ENCODE measurements around the gene ANKS1A.

DNA sequence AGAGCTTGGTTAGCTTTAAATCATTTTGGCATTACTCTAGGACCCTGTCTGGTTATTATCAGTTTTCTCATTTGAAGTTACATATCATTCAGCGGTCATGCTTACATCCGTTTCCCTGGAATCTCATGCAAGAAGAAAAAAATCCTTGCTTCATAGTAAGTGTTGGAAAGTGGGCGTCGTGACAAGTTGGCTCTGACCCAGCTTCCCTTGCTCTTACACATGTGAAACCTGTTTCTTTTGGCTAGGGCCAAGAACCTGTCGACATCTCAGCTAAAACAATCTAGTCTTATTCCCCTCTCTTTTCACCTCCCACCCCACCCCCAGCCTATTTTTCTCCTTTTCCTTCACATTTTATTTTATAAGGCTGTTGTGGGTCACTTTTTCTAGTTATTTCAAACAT is 45.5 kb downstream of the ANKS1A start:
- TF ChIP-seq GATA2 (IDR thresholded peaks at IDR 0.05; ENCODE audit: low read depth, low read length) (no peak), GATA3 (IDR thresholded peaks at IDR 0.05; ENCODE audit: low read depth, low read length) (no peak)
